Skeletal muscle satellite cell (primary cell): ENCODE data around the gene TRAPPC8.

Experiments used
- H3K27me3 ChIP-seq: 2 replicates; pipeline ENCODE4 v1.7.0; 2013; ENCODE audit warnings: low read length; ENCODE audit not compliant: control insufficient read depth, insufficient read depth
- H3K36me3 ChIP-seq: 2 replicates; pipeline ENCODE4 v1.7.0; 2013; ENCODE audit warnings: mild to moderate bottlenecking, control low read depth, low read length; ENCODE audit not compliant: insufficient read depth
- H3K4me1 ChIP-seq: 2 replicates; pipeline ENCODE4 v1.7.0; 2013; ENCODE audit warnings: low read length; ENCODE audit not compliant: control insufficient read depth, insufficient read depth
- H3K4me2 ChIP-seq: 2 replicates; pipeline ENCODE4 v1.7.0; 2013; ENCODE audit warnings: mild to moderate bottlenecking, low read length
- H3K4me3 ChIP-seq: 2 replicates; pipeline ENCODE4 v1.7.0; 2013; ENCODE audit warnings: low read length
- H3K9ac ChIP-seq: 2 replicates; pipeline ENCODE4 v1.7.0; 2013; ENCODE audit warnings: mild to moderate bottlenecking, low read depth, low read length, moderate library complexity
- H3K9me3 ChIP-seq: replicated peaks from 2 replicates; pipeline ENCODE4 v1.7.0; 2013; ENCODE audit warnings: mild to moderate bottlenecking, control low read depth, low read length

Gene TRAPPC8

DNA sequence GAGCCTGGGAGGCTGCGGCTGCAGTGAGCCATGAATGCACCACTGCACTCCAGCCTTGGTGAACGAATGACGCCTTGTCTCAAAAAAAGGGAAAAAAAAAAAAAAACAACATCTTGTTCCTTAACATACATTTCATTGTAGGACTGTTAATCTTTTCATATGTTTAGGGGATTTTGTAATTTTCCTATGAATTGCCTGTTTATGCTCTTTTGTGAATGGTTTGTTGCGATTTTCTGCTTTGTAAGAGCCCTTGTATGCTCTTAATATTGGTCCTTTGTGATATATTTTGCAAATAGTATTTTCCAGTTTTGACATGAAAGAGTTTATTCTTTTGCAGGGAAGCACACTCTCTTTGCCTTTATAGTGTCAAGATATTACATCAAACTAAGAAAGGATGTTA is 50.0 kb downstream of the TRAPPC8 start:
- Histone ChIP-seq H3K27me3 (no peaks in the 10 kb centered on the region), H3K9ac (no peak overlapping the region), H3K9me3 (no peaks in the 10 kb centered on the region), H3K4me2 (no peak overlapping the region), H3K4me1 (no peaks in the 10 kb centered on the region), H3K4me3 (no peak overlapping the region), H3K36me3 (peaks cover 22% of the 10 kb centered on the region)

DNA sequence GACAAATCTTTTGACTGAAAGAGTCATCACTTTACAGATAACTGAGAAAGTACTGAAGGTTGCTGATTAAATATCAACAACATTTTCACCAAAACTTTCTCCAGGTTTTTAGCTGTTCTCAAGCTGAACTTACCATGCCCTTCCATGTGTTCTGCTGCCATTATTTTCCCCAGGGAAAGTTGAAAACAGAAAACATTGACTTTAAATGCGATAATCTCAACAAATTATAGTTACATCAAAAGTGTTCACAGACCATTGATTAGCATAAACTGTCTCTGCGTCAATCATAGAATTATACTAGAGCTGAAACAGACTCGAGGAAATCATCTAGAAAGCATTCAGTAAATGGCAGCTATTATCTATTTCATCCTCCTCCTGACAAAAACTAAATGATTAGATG is 51.4 kb downstream of the TRAPPC8 start:
- Histone ChIP-seq H3K4me2 (no peak overlapping the region), H3K4me1 (no peaks in the 10 kb centered on the region), H3K9ac (no peak overlapping the region), H3K27me3 (no peaks in the 10 kb centered on the region), H3K36me3 (peaks cover 22% of the 10 kb centered on the region), H3K4me3 (no peak overlapping the region), H3K9me3 (no peaks in the 10 kb centered on the region)

DNA sequence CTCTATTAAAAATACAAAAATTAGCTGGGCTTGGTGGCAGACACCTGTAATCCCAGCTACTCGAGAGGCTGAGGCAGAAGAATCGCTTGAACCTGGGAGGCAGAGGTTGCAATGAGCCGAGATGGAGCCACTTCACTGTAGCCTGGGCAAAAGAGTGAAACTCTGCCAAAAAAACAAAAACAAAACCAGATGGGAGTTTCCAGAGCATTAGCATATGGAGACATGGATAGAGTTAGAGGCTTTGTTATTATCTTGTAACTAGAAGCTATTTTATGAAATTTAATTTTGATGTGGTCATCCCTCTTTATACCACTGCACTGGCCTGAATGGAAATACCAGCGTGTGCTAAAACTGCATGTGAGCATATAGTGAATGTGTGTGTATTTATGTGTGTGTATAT is 58.9 kb downstream of the TRAPPC8 start:
- no peak overlapping the region for H3K4me2 ChIP-seq
- H3K9me3 ChIP-seq: peaks cover 9% of the 10 kb centered on the region
- H3K36me3 ChIP-seq: peaks cover 16% of the 10 kb centered on the region
- H3K4me1 ChIP-seq: no peaks in the 10 kb centered on the region
- no peak overlapping the region for H3K9ac ChIP-seq
- no peaks in the 10 kb centered on the region for H3K27me3 ChIP-seq
- H3K4me3 ChIP-seq: no peak overlapping the region

DNA sequence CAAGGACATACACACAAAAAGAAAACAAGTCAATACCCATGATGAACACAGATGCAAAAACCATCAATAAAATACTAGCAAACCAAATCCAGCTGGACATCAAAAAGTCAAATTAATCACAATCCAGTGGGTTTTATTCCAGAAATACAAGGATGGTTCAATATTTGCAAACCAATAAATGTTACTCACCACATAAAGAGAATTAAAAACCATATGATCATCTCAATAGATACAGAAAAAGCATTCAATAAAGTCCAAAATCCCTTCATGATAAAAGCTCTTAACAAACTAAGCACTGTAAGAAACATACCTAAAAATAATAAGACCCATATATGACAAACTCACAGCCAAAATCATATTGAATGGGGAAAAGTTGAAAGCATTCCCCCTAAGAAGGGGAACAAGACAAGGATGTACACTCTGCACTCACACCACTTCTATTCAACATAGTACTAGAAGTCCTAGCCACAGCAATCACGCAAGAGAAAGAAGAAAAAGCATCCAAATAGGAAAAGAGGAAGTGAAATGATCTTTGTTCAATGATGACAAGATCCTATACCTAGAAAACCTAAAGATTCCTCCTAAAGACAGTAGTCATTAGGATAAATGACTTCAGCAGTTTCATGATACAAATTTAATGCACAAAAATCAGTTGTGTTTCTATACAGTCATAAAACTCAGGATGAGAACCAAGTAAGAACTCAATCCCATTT is 62.6 kb downstream of the TRAPPC8 start:
- H3K4me1 ChIP-seq: peaks cover 7% of the 10 kb centered on the region
- H3K27me3 ChIP-seq: no peaks in the 10 kb centered on the region
- no peak overlapping the region for H3K4me3 ChIP-seq
- peaks cover 22% of the 10 kb centered on the region for H3K36me3 ChIP-seq
- H3K9ac ChIP-seq: no peak overlapping the region
- H3K9me3 ChIP-seq: peaks cover 9% of the 10 kb centered on the region
- H3K4me2 ChIP-seq: no peak overlapping the region

DNA sequence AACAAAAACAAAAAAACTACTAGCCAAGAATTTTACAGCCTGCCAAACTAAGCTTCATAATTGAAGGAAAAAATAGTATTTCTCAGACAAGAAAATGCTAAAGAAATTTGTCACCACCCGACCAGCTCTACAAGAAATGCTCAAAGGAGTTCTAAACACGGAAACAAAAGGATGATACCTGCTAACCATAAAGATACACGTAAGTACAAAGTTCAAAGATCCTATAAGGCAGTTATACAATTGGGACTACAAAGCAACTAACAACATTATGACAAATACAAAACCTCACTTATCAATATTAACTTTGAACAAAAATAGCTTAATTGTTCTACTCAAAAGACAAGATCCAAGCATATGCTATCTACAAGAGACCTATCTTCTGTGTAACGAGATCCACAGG is 64.6 kb downstream of the TRAPPC8 start:
- H3K9ac ChIP-seq: no peak overlapping the region
- no peaks in the 10 kb centered on the region for H3K27me3 ChIP-seq
- no peak overlapping the region for H3K4me3 ChIP-seq
- H3K9me3 ChIP-seq: peaks cover 9% of the 10 kb centered on the region
- peaks cover 33% of the 10 kb centered on the region for H3K36me3 ChIP-seq
- peaks cover 7% of the 10 kb centered on the region for H3K4me1 ChIP-seq
- H3K4me2 ChIP-seq: no peak overlapping the region

DNA sequence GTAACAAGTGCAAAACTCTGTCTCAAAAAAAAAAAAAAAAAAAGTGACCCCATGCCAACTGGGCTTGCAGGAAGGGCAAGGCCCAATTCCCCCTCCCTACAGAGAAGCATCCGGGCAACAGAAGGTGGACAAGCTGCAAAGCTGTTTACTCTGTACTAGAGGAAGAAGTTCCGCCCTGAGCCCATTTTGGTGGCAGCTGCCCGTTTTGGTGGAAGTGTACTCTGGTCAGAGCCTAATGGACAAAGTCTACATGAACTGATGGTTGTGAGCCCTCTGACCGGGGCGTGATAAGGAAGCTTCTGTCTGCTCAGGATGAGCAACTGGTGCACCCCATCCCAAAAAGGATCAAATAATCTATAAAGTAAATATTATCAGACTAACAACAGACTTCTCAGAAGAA is 65.0 kb downstream of the TRAPPC8 start:
- H3K4me1 ChIP-seq: peaks cover 7% of the 10 kb centered on the region
- H3K9ac ChIP-seq: no peak overlapping the region

DNA sequence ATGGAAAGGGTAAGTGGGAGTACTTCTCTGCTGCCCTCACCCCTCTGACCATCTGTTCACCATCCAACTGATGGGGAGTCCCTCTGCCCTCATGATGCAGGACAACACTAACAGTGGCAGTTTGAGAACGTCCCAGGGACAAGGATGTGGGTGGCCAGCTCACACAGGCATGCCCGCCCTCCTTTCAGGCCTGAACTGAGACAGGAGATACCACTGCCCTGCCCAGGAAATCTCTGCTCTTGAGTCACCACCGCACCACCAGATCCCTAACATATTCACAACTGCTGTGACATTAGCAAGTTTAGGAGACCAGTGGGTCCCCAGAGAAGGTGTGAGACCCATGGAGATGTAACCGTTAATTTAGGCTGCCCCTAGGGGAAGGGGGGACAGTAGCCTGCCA is 66.2 kb downstream of the TRAPPC8 start:
- H3K4me2 ChIP-seq: no peak overlapping the region
- no peak overlapping the region for H3K9ac ChIP-seq
- peaks cover 7% of the 10 kb centered on the region for H3K4me1 ChIP-seq
- no peaks in the 10 kb centered on the region for H3K27me3 ChIP-seq
- H3K36me3 ChIP-seq: peaks cover 38% of the 10 kb centered on the region
- H3K9me3 ChIP-seq: peaks cover 9% of the 10 kb centered on the region
- H3K4me3 ChIP-seq: no peak overlapping the region

More for the DNA sequence above, 65.0 kb downstream of the TRAPPC8 start:
- Histone ChIP-seq H3K27me3 (no peaks in the 10 kb centered on the region), H3K4me3 (no peak overlapping the region), H3K36me3 (peaks cover 34% of the 10 kb centered on the region), H3K9me3 (peaks cover 9% of the 10 kb centered on the region), H3K4me2 (no peak overlapping the region)

DNA sequence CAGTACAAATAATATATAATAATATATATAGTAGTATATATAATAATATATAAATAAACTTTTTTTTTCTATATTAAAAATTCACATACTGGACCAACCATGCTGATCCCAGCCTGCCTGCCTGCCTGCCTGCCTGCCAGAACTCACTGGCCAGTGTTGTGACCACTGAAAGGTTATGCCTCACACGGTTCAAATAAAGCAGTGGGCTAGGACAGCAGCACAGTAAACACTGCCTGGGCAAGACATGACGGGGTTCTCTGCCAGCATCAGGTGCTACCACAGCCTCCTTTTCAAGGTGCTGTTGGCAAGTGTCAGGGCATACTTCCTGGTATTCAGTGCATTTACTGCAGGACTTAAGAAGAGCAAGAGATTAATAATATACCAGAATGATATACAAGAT is 67.6 kb downstream of the TRAPPC8 start:
- H3K36me3 ChIP-seq: peaks cover 42% of the 10 kb centered on the region
- H3K27me3 ChIP-seq: no peaks in the 10 kb centered on the region
- no peak overlapping the region for H3K4me3 ChIP-seq
- peaks cover 1% of the 10 kb centered on the region for H3K9me3 ChIP-seq
- peaks cover 7% of the 10 kb centered on the region for H3K4me1 ChIP-seq
- no peak overlapping the region for H3K9ac ChIP-seq
- no peak overlapping the region for H3K4me2 ChIP-seq

DNA sequence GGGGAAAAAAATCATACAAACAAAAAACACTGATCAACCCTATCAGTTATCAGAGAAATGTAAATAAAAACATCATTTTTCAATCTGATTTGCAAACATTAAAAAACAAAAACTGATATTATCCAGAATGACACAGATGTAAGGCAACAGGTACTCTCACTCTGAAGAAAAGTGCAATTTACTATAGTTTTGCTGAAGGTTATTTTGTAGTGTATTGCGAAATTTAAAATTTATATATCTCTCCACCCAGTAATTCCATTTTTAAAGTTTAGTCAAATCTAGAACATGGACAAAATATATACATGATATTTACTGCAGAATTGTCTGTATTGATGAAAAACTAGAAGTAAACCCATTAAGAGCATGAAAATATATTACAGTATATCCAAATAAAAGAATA is 79.8 kb downstream of the TRAPPC8 start:
- no peaks in the 10 kb centered on the region for H3K9me3 ChIP-seq
- no peaks in the 10 kb centered on the region for H3K4me1 ChIP-seq
- no peaks in the 10 kb centered on the region for H3K27me3 ChIP-seq
- peaks cover 29% of the 10 kb centered on the region for H3K36me3 ChIP-seq
- H3K9ac ChIP-seq: no peak overlapping the region
- H3K4me2 ChIP-seq: no peak overlapping the region
- H3K4me3 ChIP-seq: no peak overlapping the region

DNA sequence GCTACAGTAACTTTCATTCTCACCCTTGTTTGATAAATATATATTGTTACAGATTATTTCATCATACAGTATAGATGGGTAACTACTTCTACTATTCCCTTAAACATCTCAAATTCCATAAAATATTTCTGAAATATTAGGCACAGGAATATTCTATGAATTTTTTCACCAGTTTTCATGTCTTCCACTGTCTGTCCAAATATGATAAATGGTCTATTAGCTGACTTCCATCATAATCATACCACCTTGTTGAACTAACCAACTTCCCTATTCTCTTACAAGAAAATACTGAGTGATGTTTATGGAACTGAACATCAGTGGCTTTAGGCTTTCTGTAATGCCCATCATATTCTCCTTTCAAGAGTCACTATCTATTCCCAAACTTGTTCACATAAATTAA is 82.4 kb downstream of the TRAPPC8 start:
- Histone ChIP-seq H3K4me1 (no peaks in the 10 kb centered on the region), H3K27me3 (no peaks in the 10 kb centered on the region), H3K4me3 (no peak overlapping the region), H3K4me2 (no peak overlapping the region), H3K9me3 (no peaks in the 10 kb centered on the region), H3K36me3 (peaks cover 32% of the 10 kb centered on the region), H3K9ac (no peak overlapping the region)

DNA sequence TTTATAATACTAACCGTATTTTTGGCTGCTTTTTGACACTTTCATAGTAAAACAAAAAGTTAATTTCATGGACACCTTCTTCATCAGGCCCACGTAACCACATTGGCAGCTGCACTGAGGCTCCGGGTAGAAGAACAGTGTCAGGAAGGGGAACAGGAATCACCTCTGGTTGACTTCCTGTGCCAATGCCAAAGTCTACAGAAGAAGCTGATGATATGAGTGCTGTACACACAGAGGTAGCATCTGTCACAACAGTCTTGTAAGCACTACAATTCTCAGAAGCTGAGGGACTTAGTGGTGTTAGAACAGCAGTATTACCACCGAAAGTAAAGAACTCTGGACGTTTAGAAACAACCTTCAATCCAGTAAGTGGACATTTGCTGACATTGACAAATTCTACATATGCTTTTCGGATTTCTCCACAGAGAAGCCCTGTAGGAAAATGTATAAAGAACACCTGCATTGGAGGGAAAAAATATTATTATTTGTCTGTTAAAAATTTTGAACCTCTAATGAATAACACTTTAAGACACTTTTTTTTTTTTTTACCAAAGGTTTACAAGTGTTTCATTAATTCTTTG is 85.3 kb downstream of the TRAPPC8 start:
- Histone ChIP-seq H3K4me2 (no peak overlapping the region), H3K36me3 (peaks cover 36% of the 10 kb centered on the region), H3K4me3 (no peak overlapping the region), H3K9me3 (no peaks in the 10 kb centered on the region), H3K4me1 (no peaks in the 10 kb centered on the region), H3K27me3 (no peaks in the 10 kb centered on the region), H3K9ac (no peak overlapping the region)

DNA sequence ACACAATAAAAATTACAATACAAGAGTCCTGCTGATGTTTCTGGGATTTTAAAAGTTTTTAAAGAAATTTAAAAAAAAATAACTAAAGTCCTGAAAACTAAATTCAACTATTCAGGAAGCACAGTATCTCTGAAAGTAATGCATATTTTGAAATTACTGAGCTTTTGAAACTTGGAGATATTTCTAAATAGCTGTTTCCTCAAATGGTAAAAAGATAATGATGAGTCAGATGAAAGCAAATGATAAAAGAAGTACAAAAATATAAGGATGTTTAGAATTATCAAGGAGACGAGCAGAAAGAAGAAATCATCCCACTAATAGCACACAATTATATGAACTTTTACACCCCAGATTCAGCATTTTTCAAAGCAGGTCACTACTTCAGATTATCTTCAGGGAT is 92.1 kb downstream of the TRAPPC8 start:
- Histone ChIP-seq H3K4me2 (no peak overlapping the region), H3K36me3 (peaks cover 39% of the 10 kb centered on the region), H3K9ac (no peak overlapping the region), H3K4me3 (no peak overlapping the region), H3K27me3 (no peaks in the 10 kb centered on the region), H3K4me1 (no peaks in the 10 kb centered on the region), H3K9me3 (no peaks in the 10 kb centered on the region)
